Endothelial cell of umbilical vein (primary cell): ENCODE data around the gene RNU5B-1. TPM values are rescaled to one million over a fixed set of nuclear protein-coding genes. Genes with fewer than 3 reads are reported as not detected.

Experiments used
- BruUV-seq: library from RNA; stranded (reverse); fragments of 400-500 nt; replicated peaks from 2 replicates; lab custom pipeline; 2021; lab: Mats Ljungman, UMichigan
- CTCF ChIA-PET: fragments of 300-600, 350-600 bp; sonication (Branson Sonifier 250); formaldehyde crosslinking; loops from one replicate; lab custom pipeline; 2021; ENCODE audit warnings: antibody characterized with exemption, inconsistent platforms; lab: Charles Lee
- POLR2A ChIA-PET: fragments of 300-600, 350-600 bp; sonication (Branson Sonifier 250); formaldehyde crosslinking; loops from one replicate; lab custom pipeline; 2021; ENCODE audit warnings: antibody characterized with exemption, inconsistent platforms; lab: Charles Lee
- DNase-seq: peaks from one replicate; pipeline ENCODE4 v3.0.0-alpha.2; 2011; ENCODE audit warnings: low read depth, low spot score
- FAIRE-seq: peaks from 2 replicates; lab custom pipeline; 2011; peaks lifted over from hg19 to GRCh38; lab: Jason Lieb, UNC
- H2AFZ ChIP-seq: 2 replicates; pipeline ENCODE4 v1.6.0; 2012; ENCODE audit warnings: low read depth, low read length, control low read depth, inconsistent platforms
- H3K27ac ChIP-seq: 2 replicates; pipeline ENCODE4 v1.5.1; 2011; ENCODE audit warnings: low read depth, mild to moderate bottlenecking, control low read depth, low read length, moderate library complexity; ENCODE audit not compliant: insufficient read depth
- H3K27me3 ChIP-seq, 2 experiments: 2 replicates each; pipeline versions ENCODE4 v1.6.0 to v1.6.1; 2011; ENCODE audit warnings: low read length in 2 of 2, mixed read lengths in 1 of 2; ENCODE audit not compliant: control insufficient read depth in 2 of 2, insufficient read depth in 2 of 2
- H3K36me3 ChIP-seq, 2 experiments: 2 replicates in 1 of 2; 3 replicates in 1 of 2; pipeline ENCODE4 v1.5.1; 2011; ENCODE audit warnings: low read length in 2 of 2, mild to moderate bottlenecking in 1 of 2, moderate library complexity in 1 of 2; ENCODE audit not compliant: control insufficient read depth in 2 of 2, insufficient read depth in 2 of 2; ENCODE audit errors: extremely low read depth in 1 of 2
- H3K4me1 ChIP-seq: 3 replicates; pipeline ENCODE4 v1.5.1; 2011; ENCODE audit warnings: mild to moderate bottlenecking, low read length; ENCODE audit not compliant: control insufficient read depth, insufficient read depth; ENCODE audit errors: extremely low read depth
- H3K4me2 ChIP-seq: 2 replicates; pipeline ENCODE4 v1.6.1; 2011; ENCODE audit warnings: low read length, control low read depth, mixed read lengths; ENCODE audit not compliant: insufficient read depth
- H3K4me3 ChIP-seq, 3 experiments: fragments of 200-600 bp in 1 of 3; sonication (generic), shearing (Covaris generic) in 1 of 3; replicated peaks in 1 of 3; 2 replicates each; pipeline ENCODE4 v1.5.1; 2011 to 2016; ENCODE audit warnings: control low read depth in 3 of 3, low read length in 3 of 3, mild to moderate bottlenecking in 2 of 3, inconsistent platforms in 1 of 3, low read depth in 1 of 3, moderate library complexity in 1 of 3; ENCODE audit not compliant: insufficient read depth in 1 of 3
- H3K79me2 ChIP-seq: 2 replicates; pipeline ENCODE4 v1.6.0; 2012; ENCODE audit warnings: low read length, inconsistent platforms; ENCODE audit not compliant: control insufficient read depth, insufficient read depth
- H3K9ac ChIP-seq: replicated peaks from 2 replicates; pipeline ENCODE3; 2011; ENCODE audit warnings: low read length, control low read depth; ENCODE audit not compliant: insufficient read depth; ENCODE audit errors: extremely low read depth
- H3K9me1 ChIP-seq: replicated peaks from 3 replicates; pipeline ENCODE4 v1.6.0; 2011; ENCODE audit warnings: mild to moderate bottlenecking, low read length; ENCODE audit not compliant: control insufficient read depth, insufficient read depth; ENCODE audit errors: extremely low read depth
- H3K9me3 ChIP-seq: replicated peaks from 2 replicates; pipeline ENCODE4 v1.5.1; 2012; ENCODE audit warnings: low read length, inconsistent platforms; ENCODE audit not compliant: control insufficient read depth, insufficient read depth
- H4K20me1 ChIP-seq: replicated peaks from 2 replicates; pipeline ENCODE3; 2011; ENCODE audit warnings: mild to moderate bottlenecking, low read length; ENCODE audit not compliant: control insufficient read depth, insufficient read depth; ENCODE audit errors: extremely low read depth
- CTCF ChIP-seq, 2 donors: IDR thresholded peaks; 1 replicate in 1 of 2; 2 replicates in 1 of 2; pipeline ENCODE4 v1.5.1; 2011; ENCODE audit warnings: low read length in 2 of 2, mild to moderate bottlenecking in 2 of 2, moderate library complexity in 2 of 2, control low read depth in 1 of 2, inconsistent platforms in 1 of 2, low read depth in 1 of 2; ENCODE audit not compliant: insufficient read depth in 1 of 2; ENCODE audit errors: extremely low read depth in 1 of 2
- EZH2 ChIP-seq: IDR thresholded peaks from 2 replicates; pipeline ENCODE4 v1.6.1; 2012; ENCODE audit warnings: borderline replicate concordance, low read depth, mild to moderate bottlenecking, moderate library complexity, low read length, inconsistent platforms; ENCODE audit not compliant: severe bottlenecking
- FOS ChIP-seq: IDR thresholded peaks from 2 replicates; pipeline ENCODE4 v1.6.1; 2011; ENCODE audit warnings: mild to moderate bottlenecking, low read length, moderate library complexity, borderline replicate concordance; ENCODE audit not compliant: insufficient read depth
- GATA2 ChIP-seq: IDR thresholded peaks from 2 replicates; pipeline ENCODE4 v1.7.0; 2011; ENCODE audit warnings: low read depth, mild to moderate bottlenecking, moderate library complexity, mixed read lengths, low read length; ENCODE audit not compliant: insufficient read length, insufficient read depth
- JUN ChIP-seq: IDR thresholded peaks from 2 replicates; pipeline ENCODE4 v1.6.1; 2011; ENCODE audit warnings: borderline replicate concordance, low read depth; ENCODE audit not compliant: insufficient read length, insufficient read depth
- MAX ChIP-seq: IDR thresholded peaks from 2 replicates; pipeline ENCODE4 v1.6.1; 2011; ENCODE audit not compliant: insufficient read depth, insufficient read length
- MYC ChIP-seq: IDR thresholded peaks from one replicate; pipeline ENCODE4 v1.6.1; 2011; ENCODE audit warnings: mild to moderate bottlenecking, low read depth, low read length
- POLR2A ChIP-seq: IDR thresholded peaks from 2 replicates; pipeline ENCODE4 v1.6.1; 2012; ENCODE audit warnings: low read depth, mild to moderate bottlenecking, control low read depth, low read length
- POLR2AphosphoS5 ChIP-seq: IDR thresholded peaks from 2 replicates; pipeline ENCODE4 v1.6.1; 2012; ENCODE audit warnings: low read depth, mild to moderate bottlenecking, control low read depth, low read length, moderate library complexity; ENCODE audit not compliant: insufficient read depth
- dilution Hi-C: fragments of 300-500 bp; cut with MboI; formaldehyde crosslinking; loops from one replicate; pipeline ENCODE4 v1.15.0; 2019; ENCODE audit warnings: low sequenced_read_pairs; ENCODE audit not compliant: extremely low pct_ligation_motif_present
- intact Hi-C: fragments of 100-400 bp; cut with micrococcal nuclease; formaldehyde crosslinking; loops from one replicate; pipeline ENCODE4 v1.10.0; 2022
- polyA plus RNA-seq, 4 experiments: library from polyadenylated mRNA; depleted of rRNA in 3 of 4; stranded (reverse) in 3 of 4; unstranded in 1 of 4; fragments of >200 nt; gene quantifications; 2 replicates each; pipeline versions ENCODE4 v1.2.1 to v1.2.3, GENCODE V29; 2011 to 2012; ENCODE audit warnings: missing spikeins in 1 of 4
- total RNA-seq: library from RNA; stranded (reverse); gene quantifications from 2 replicates; pipeline ENCODE4 v1.2.3, GENCODE V29; 2021

RNU5B-1 gene
- total and polyA plus RNA-seq, 2 donors (not counting 3 experiments of a cell fraction or from before 2014, with no cell fraction given): not detected

- peaks cover 3% of the 10 kb centered on the region for H3K4me1 ChIP-seq
- no peak for FAIRE-seq
- no peak overlapping the region for H3K4me3 ChIP-seq
- BruUV-seq: no TSS peak
- dilution Hi-C loops: no loop called here
- H3K36me3 ChIP-seq: no peaks in the 10 kb centered on the region
- no peak overlapping the region for H3K4me2 ChIP-seq
- H3K27ac ChIP-seq: no peak overlapping the region
- ChIA-PET CTCF (interaction anchor here (3.1 kb wide), 1 partner anchor 54 kb away, joined by 13 read pairs; no protein-coding TSS in a partner anchor), POLR2A (no interaction called here)
- no peak for TF ChIP-seq POLR2A
- no peak for TF ChIP-seq FOS
- no peak for TF ChIP-seq JUN
- TF ChIP-seq GATA2: no peak
- TF ChIP-seq EZH2: no peak
- TF ChIP-seq CTCF (IDR thresholded peaks at IDR 0.05; ENCODE audit: extremely low read depth in 1 of 2, insufficient read depth in 1 of 2, low read depth in 1 of 2, low read length in 2 of 2): no peak
- no peak for TF ChIP-seq POLR2AphosphoS5
- no peak for TF ChIP-seq MYC
- no peak for TF ChIP-seq MAX
- H3K79me2 ChIP-seq: no peaks in the 10 kb centered on the region
- no peak overlapping the region for H2AFZ ChIP-seq
- no peaks in the 10 kb centered on the region for H3K9me1 ChIP-seq
- no peak for DNase-seq
- no peaks in the 10 kb centered on the region for H3K9me3 ChIP-seq
- peaks cover 0 to 3% of the 10 kb centered on the region in 2 experiments for H3K27me3 ChIP-seq
- no peaks in the 10 kb centered on the region for H4K20me1 ChIP-seq
- intact Hi-C loops: no loop called here
- no peak overlapping the region for H3K9ac ChIP-seq
These were observed 26.6 kb downstream of the RNU5B-1 start for GRCh38 chr15:65330934-65331645.
